ENCODE data around the gene SOS1.
"Not testable (repeated sequence)": the region's sequence is repeated elsewhere in the genome, so short reads cannot be mapped to it uniquely, and the experiment has no call there.

The SOS1 gene

DNA sequence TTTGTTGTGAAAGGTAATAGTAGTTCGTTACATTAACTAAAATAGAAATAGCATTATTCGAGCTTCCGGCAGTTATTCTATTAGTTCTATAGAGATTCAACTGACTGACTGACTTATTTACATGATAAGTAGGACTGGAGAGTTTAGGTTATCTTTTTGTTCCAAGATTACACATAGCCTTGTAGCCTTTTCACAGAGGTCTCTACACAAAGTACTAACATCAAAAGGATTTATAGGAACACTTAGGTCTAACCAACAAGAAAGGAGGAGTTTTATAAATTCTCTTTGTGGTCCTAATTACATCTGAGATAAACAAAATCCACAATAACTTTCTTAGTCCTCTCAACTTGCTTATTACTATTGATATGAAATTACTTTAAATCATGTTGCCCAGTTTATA, 62.8 kb downstream of the SOS1 start:
- Mint-ChIP-seq H3K36me3 (ENCODE audit: low read depth) (peaks cover 28% of the 10 kb centered on the region), H3K27me3 (ENCODE audit: low read depth) (no peaks in the 10 kb centered on the region), H3K9me3 (no peaks in the 10 kb centered on the region), H3K4me3 (no peak overlapping the region), H3K4me1 (no peaks in the 10 kb centered on the region), H3K27ac (no peak overlapping the region)
- TF ChIP-seq, protein P1, sequence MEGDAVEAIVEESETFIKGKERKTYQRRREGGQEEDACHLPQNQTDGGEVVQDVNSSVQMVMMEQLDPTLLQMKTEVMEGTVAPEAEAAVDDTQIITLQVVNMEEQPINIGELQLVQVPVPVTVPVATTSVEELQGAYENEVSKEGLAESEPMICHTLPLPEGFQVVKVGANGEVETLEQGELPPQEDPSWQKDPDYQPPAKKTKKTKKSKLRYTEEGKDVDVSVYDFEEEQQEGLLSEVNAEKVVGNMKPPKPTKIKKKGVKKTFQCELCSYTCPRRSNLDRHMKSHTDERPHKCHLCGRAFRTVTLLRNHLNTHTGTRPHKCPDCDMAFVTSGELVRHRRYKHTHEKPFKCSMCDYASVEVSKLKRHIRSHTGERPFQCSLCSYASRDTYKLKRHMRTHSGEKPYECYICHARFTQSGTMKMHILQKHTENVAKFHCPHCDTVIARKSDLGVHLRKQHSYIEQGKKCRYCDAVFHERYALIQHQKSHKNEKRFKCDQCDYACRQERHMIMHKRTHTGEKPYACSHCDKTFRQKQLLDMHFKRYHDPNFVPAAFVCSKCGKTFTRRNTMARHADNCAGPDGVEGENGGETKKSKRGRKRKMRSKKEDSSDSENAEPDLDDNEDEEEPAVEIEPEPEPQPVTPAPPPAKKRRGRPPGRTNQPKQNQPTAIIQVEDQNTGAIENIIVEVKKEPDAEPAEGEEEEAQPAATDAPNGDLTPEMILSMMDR (IDR thresholded peaks at IDR 0.05; ENCODE audit: unreplicated experiment in 3 of 3): no peak

DNA sequence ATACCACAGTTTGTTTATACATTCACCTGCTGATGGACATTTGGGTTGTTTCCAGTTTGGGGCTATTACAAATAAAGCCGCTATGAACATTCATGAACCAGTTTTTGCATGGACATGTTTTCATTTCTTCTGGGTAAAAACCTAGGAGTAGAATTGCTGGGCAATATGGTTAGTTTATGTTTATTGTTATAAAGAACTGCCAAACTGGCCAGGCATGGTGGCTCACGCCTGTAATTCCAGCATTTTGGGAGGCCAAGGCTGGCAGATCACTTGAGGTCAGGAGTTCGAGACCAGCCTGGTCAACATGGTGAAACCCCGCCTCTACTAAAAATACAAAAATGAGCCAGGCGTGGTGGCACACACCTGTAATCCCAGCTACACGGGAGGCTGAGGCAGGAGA, 68.2 kb downstream of the SOS1 start:
- H3K27ac Mint-ChIP-seq; H3K9me3 Mint-ChIP-seq; H3K27me3 Mint-ChIP-seq (ENCODE audit: low read depth); H3K4me3 Mint-ChIP-seq; H3K4me1 Mint-ChIP-seq: not testable (repeated sequence)
- H3K36me3 Mint-ChIP-seq (ENCODE audit: low read depth): peaks cover 59% of the 10 kb centered on the region

DNA sequence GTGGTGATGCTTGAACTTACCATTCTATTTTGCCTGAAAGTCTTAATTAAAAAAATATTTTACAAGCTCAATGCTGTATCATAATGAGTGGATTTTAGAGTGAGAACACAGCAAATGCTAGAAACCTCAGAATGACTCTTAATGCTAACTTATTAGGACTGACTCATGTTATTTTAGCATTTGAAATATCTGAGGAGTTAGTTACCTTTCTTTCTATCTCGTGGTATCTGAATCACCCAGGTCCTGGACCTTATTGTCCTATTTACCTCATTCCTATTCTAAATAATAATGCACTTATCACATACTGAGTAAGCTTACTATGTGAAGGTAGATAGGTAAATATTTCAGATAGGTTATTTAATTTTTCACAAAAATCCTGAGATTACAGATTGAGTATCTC, 70.7 kb downstream of the SOS1 start:
- no peak overlapping the region for H3K4me3 Mint-ChIP-seq
- H3K9me3 Mint-ChIP-seq: no peaks in the 10 kb centered on the region
- no peaks in the 10 kb centered on the region for H3K27me3 Mint-ChIP-seq (ENCODE audit: low read depth)
- H3K27ac Mint-ChIP-seq: no peak overlapping the region
- TF ChIP-seq, protein P1 (IDR thresholded peaks at IDR 0.05; ENCODE audit: unreplicated experiment in 3 of 3): no peak
- H3K36me3 Mint-ChIP-seq (ENCODE audit: low read depth): peaks cover 69% of the 10 kb centered on the region
- no peaks in the 10 kb centered on the region for H3K4me1 Mint-ChIP-seq

DNA sequence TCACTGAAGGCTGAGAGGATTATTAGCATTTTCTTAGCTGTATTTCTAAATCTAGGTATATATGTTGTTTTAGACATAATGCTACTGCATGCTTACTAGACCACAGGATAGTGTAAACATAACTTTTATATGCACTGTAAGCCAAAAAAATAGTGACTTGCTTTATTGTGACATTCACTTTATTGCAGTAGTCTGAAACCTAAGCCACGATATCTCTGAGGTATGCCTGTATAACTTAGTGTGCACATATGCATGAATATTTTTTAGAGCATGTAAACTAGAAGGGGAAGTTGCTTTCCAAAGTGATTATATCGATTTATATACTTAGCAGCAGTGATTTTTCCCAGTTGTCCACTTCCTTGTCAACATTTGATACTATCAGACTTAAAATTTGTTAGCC, 81.8 kb downstream of the SOS1 start:
- Mint-ChIP-seq H3K4me1 (no peaks in the 10 kb centered on the region), H3K27me3 (ENCODE audit: low read depth) (no peaks in the 10 kb centered on the region), H3K36me3 (ENCODE audit: low read depth) (peaks cover 42% of the 10 kb centered on the region), H3K9me3 (no peaks in the 10 kb centered on the region), H3K27ac (no peak overlapping the region), H3K4me3 (no peak overlapping the region)
- TF ChIP-seq, protein P1 (IDR thresholded peaks at IDR 0.05; ENCODE audit: unreplicated experiment in 3 of 3): no peak

DNA sequence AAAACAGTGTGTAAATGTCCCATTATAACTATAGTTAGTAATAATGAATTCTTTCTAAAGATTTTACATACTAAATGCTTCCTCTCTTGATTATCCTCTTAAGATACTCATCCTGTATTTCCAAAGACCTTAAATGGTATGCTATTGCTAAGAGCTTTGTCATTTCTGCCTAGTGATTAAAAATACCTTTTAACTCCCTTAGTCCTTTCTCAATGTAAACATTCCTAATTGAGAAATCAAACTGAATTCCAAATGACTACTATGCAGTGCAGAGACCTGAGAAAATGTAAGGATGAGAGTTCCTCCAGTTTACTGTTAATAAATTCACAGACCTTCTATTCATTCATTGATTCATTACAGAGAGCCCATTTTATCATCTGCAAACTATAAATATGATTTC, 86.9 kb downstream of the SOS1 start:
- H3K27ac Mint-ChIP-seq: no peak overlapping the region
- H3K36me3 Mint-ChIP-seq (ENCODE audit: low read depth): peaks cover 34% of the 10 kb centered on the region
- no peaks in the 10 kb centered on the region for H3K9me3 Mint-ChIP-seq
- no peak overlapping the region for H3K4me3 Mint-ChIP-seq
- TF ChIP-seq, protein P1 (IDR thresholded peaks at IDR 0.05; ENCODE audit: unreplicated experiment in 3 of 3): no peak
- H3K4me1 Mint-ChIP-seq: no peaks in the 10 kb centered on the region
- H3K27me3 Mint-ChIP-seq (ENCODE audit: low read depth): no peaks in the 10 kb centered on the region

DNA sequence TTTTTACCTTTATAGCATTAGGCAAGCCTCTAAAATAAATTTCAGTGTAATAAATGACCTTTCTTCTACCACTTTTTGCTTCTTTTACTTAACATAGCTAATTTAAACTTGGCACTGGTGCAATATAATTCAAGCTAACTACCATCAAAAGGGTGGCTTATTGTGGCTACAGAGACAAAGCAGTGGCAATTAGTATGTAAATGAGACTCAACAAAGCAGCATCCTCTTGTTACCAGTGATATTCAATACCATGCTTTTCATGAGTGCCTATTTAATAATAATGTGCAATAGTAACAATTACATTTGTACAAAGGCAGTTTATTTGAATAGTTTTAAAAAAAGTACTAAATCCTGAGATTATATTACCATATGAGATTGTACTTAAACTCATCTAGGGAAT, 93.4 kb downstream of the SOS1 start:
- Mint-ChIP-seq H3K9me3 (no peaks in the 10 kb centered on the region), H3K27ac (no peak overlapping the region), H3K4me1 (no peaks in the 10 kb centered on the region), H3K36me3 (ENCODE audit: low read depth) (peaks cover 23% of the 10 kb centered on the region), H3K4me3 (no peak overlapping the region), H3K27me3 (ENCODE audit: low read depth) (no peaks in the 10 kb centered on the region)
- TF ChIP-seq, protein P1 (IDR thresholded peaks at IDR 0.05; ENCODE audit: unreplicated experiment in 3 of 3): no peak
